ENCODE measurements around the gene C22orf23.
"Not testable (repeated sequence)": the region's sequence is repeated elsewhere in the genome, so short reads cannot be mapped to it uniquely, and the experiment has no call there.

C22orf23 gene

DNA sequence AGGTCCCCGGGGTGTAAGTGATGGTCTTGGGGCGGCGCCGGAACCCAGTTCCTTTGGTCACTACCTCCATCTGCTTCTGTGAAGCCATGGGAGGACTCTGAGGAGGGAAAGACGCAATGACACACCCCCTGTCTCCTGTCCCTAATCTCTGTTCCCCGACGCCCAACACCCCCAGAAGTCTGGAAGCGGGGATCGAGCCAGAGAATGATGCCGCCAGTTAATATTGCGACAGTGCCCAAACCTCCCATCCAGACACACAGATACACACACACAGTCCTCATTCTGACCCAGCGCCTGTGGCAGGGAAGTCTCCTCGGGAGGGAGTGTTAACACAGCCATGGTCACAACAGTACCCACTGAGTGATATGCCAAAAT lies 352 bp downstream of the C22orf23 start:
- H3K9me3 ChIP-seq, result no peaks in the 10 kb centered on the region
- H3K27me3 ChIP-seq (ENCODE audit: low read depth), result no peaks in the 10 kb centered on the region
- peaks cover 22% of the 10 kb centered on the region for H3K36me3 ChIP-seq (replicated peaks)
- peak overlapping the region; percentile 100 for H3K4me3 ChIP-seq
- in situ Hi-C loops (cut with MboI; ENCODE audit: low sequenced_read_pairs), result loop anchor here (10.0 kb wide), 1 partner anchor 138 kb away; no protein-coding TSS in a partner anchor
- DNase-seq (ENCODE audit: low spot score in 2 of 2), result no peak
- H3K4me1 ChIP-seq, result peaks cover 5% of the 10 kb centered on the region

DNA sequence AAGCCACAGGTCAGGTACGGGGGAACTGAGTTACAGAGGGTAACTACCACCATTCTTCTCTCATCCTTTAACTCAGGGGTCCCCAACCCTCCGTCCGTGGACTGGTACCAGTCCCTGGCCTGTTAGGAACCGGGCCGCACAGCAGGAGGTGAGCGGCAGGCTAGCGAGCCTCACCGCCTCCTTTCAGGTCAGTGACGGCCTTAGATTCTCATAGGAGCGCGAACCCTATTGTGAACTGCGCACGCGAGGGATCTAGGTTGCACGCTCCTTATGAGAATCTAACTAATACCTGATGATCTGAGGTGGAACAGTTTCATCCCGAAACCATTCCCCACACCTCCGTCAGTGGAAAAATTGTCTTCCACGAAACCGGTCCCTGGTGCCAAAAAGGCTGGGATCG lies 772 bp downstream of the C22orf23 start:
- not testable (repeated sequence) for H3K27me3 ChIP-seq (ENCODE audit: low read depth); H3K4me1 ChIP-seq; H3K9me3 ChIP-seq; DNase-seq (ENCODE audit: low spot score in 2 of 2)
- Histone ChIP-seq H3K4me3 (peak overlapping the region; percentile 100), H3K36me3 (replicated peaks) (peaks cover 18% of the 10 kb centered on the region)
- in situ Hi-C loops (cut with MboI; ENCODE audit: low sequenced_read_pairs), result loop anchor here (10.0 kb wide), 1 partner anchor 138 kb away; no protein-coding TSS in a partner anchor

DNA sequence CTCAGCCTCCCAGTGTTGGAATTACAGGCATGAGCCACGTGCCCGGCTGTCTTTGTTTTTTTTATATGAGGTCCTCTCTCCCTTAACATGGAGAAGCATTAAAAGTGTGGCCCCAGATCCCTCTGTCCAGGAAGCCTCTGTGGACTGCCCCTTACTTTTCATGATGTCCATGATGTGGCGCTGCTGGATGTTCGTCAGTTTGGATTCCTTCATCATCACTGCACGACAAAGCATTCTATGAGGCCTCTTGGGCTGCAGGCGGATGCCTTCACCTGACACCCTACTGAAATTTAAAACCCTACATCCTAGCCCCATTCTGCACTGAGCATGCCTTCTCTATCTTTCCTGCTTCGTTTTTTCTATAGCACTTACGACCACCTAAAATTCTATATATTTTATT lies 2.1 kb downstream of the C22orf23 start:
- Histone ChIP-seq H3K27me3 (ENCODE audit: low read depth) (no peaks in the 10 kb centered on the region), H3K36me3 (replicated peaks) (peaks cover 8% of the 10 kb centered on the region; the same call in 1 of the 2 replicates), H3K4me3 (no peak overlapping the region), H3K4me1 (peaks cover 5% of the 10 kb centered on the region), H3K9me3 (no peaks in the 10 kb centered on the region)
- in situ Hi-C loops (cut with MboI; ENCODE audit: low sequenced_read_pairs), result loop anchor here (10.0 kb wide), 1 partner anchor 137 kb away; no protein-coding TSS in a partner anchor
- DNase-seq (ENCODE audit: low spot score in 2 of 2), result no peak

DNA sequence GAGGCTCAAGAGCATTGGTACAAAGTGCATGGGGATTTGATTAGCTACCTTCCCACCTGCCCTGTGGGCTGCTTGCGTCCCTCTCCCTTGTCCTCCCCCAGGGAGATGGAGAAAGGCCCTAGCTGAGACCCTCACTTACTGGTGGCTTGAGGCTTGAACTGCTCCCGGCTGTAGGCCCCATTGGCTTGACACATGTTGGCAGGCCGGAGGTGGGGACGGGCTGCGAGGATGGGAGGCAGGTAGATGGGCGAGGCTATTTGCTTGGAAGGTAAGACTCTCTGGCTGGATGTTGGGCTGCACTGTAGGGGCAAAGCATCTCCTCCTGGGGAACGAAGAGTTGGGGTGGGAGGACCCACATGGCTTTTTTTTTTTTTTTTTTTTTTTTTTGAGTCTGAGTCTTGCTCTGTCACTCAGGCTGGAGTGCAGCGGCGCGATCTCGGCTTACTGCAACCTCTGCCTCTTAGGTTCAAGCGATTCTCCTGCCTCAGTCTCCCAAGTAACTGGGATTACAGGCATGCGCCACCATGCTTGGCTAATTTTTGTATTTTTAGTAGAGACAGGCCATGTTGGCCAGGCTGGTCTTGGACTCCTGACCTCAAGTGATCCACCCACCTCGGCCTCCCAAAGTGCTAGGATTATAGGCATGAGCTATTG lies 6.1 kb downstream of the C22orf23 start:
- in situ Hi-C loops (cut with MboI; ENCODE audit: low sequenced_read_pairs), result not testable (repeated sequence)

DNA sequence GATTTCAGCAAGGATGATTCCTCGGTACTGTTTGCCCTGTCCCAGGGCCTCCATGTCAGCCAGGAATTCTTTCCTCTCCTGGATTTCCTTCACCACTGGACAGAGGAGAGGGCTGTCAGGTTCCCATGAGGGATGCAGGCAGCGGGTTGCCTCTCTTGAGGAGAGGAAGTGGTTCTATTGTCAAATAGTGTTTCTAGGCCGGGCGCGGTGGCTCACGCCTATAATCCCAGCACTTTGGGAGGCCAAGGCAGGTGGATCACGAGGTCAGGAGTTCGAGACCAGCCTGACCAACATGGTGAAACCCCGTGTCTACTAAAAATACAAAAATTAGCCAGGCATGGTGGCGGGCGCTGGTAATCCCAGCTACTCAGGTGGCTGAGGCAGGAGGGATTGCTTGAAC lies 9.0 kb downstream of the C22orf23 start:
- H3K4me3 ChIP-seq; in situ Hi-C loops (cut with MboI; ENCODE audit: low sequenced_read_pairs); DNase-seq (ENCODE audit: low spot score in 2 of 2): not testable (repeated sequence)

More for the DNA sequence above, 6.1 kb downstream of the C22orf23 start:
- H3K4me3 ChIP-seq; H3K9me3 ChIP-seq; H3K36me3 ChIP-seq (replicated peaks); H3K4me1 ChIP-seq; DNase-seq (ENCODE audit: low spot score in 2 of 2); H3K27me3 ChIP-seq (ENCODE audit: low read depth): not testable (repeated sequence)

DNA sequence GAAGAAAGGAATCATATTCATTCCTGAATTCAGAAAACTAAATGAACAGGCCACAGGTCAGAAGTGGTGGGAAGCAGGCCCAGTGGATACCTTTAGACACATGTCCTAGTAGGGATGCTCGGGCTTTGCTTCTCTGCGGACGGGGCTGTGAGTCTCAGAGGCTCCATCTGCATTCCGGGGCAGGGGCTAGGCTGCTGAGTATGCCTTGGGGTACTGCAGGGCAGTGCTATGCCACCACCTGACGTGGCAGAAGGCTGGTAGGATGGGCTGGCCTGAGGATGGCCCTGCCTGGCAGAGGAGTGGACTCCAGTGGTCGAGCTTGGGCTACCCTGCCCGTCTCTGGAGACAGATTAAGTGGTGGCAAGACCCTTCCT lies 9.6 kb downstream of the C22orf23 start:
- no peaks in the 10 kb centered on the region for H3K27me3 ChIP-seq (ENCODE audit: low read depth)
- peaks cover 5% of the 10 kb centered on the region for H3K36me3 ChIP-seq (replicated peaks)
- no peaks in the 10 kb centered on the region for H3K4me1 ChIP-seq
- in situ Hi-C loops (cut with MboI; ENCODE audit: low sequenced_read_pairs), result no loop called here
- DNase-seq (ENCODE audit: low spot score in 2 of 2), result no peak
- no peaks in the 10 kb centered on the region for H3K9me3 ChIP-seq
- no peak overlapping the region for H3K4me3 ChIP-seq

More for the DNA sequence above, 9.0 kb downstream of the C22orf23 start:
- H3K9me3 ChIP-seq; H3K4me1 ChIP-seq; H3K36me3 ChIP-seq (replicated peaks); H3K27me3 ChIP-seq (ENCODE audit: low read depth): not testable (repeated sequence)

DNA sequence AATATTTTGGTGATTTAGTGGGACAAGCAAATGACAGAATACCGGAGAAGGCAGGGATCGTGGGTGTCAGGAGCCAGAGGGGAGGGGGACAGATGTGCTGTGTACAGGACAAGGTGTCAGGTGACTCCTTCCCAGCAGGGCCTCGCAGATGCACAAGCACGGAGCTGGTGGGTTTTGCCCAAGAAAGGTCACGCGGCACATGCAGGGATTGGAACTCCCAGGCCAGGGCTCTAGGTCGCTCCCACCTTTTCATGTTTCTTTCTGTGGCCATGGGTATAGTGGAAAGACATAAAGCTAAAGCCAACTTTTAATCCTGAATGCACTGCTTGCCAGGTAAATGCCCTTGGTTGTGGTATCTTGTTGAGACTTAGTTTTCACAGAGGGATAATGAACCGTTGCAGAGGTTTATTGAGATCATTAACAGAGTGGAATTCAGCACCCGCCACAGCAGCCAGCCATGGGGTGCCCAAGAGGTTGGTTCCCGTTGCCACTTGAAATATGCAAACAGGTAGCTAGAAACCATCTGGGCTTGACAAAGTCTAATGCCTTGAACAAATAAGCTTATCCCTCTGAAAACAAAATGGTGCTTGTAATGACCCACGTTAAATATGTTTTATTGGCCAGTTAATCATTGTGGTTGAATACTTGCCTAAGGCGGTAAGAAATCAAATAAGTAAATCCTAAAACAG lies 10.1 kb downstream of the C22orf23 start:
- H3K27me3 ChIP-seq (ENCODE audit: low read depth), result no peaks in the 10 kb centered on the region
- in situ Hi-C loops (cut with MboI; ENCODE audit: low sequenced_read_pairs), result no loop called here
- no peaks in the 10 kb centered on the region for H3K4me1 ChIP-seq
- no peaks in the 10 kb centered on the region for H3K9me3 ChIP-seq
- DNase-seq (ENCODE audit: low spot score in 2 of 2), result peak; percentile 23 to 36
- peaks cover 5% of the 10 kb centered on the region for H3K36me3 ChIP-seq (replicated peaks)
- H3K4me3 ChIP-seq, result no peak overlapping the region

DNA sequence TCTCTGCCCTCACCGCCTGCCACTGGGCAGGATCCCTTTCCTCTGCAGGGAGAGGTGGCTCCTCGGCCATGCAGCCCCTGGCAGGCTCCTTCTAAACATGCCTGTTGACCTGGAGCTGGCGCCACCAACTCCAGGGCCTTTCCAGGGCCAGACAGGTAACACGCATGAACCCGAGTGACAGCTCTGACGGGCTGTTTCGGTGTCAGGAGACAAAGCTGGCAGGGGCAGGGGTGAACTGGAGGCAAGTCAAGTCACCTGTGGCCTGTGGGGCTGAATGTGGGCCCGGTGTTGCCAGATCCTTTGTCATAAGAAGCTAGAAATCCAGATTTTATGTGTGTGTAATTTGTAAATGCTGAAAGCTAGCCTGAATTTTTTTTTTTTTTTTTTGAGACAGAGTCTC lies 11.3 kb downstream of the C22orf23 start:
- H3K36me3 ChIP-seq (replicated peaks), result peaks cover 11% of the 10 kb centered on the region
- no peak overlapping the region for H3K4me3 ChIP-seq
- no peaks in the 10 kb centered on the region for H3K27me3 ChIP-seq (ENCODE audit: low read depth)
- no peaks in the 10 kb centered on the region for H3K4me1 ChIP-seq
- no peaks in the 10 kb centered on the region for H3K9me3 ChIP-seq
- DNase-seq (ENCODE audit: low spot score in 2 of 2), result no peak
- in situ Hi-C loops (cut with MboI; ENCODE audit: low sequenced_read_pairs), result no loop called here

DNA sequence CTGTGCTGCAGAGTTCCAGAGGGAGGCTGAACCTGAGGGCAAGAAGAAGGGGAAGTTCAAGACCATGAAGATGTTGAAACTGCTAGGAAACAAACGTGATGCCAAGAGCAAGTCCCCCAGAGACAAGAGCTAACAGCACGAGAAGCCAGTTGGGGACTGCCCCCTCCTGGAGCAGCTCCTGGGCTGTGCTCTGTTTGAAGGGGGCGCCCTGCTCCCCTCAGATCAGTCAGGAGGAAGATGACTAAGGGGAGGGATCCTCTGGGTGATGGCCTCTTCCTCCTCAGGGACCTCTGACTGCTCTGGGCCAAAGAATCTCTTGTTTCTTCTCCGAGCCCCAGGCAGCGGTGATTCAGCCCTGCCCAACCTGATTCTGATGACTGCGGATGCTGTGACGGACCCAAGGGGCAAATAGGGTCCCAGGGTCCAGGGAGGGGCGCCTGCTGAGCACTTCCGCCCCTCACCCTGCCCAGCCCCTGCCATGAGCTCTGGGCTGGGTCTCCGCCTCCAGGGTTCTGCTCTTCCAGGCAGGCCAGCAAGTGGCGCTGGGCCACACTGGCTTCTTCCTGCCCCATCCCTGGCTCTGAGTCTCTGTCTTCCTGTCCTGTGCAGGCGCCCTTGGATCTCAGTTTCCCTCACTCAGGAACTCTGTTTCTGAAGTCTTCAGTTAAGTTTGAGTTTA lies 12.6 kb downstream of the C22orf23 start:
- no peaks in the 10 kb centered on the region for H3K27me3 ChIP-seq (ENCODE audit: low read depth)
- H3K4me1 ChIP-seq, result no peaks in the 10 kb centered on the region
- in situ Hi-C loops (cut with MboI; ENCODE audit: low sequenced_read_pairs), result no loop called here
- peaks cover 11% of the 10 kb centered on the region for H3K36me3 ChIP-seq (replicated peaks)
- no peak for DNase-seq (ENCODE audit: low spot score in 2 of 2)
- no peaks in the 10 kb centered on the region for H3K9me3 ChIP-seq
- no peak overlapping the region for H3K4me3 ChIP-seq

DNA sequence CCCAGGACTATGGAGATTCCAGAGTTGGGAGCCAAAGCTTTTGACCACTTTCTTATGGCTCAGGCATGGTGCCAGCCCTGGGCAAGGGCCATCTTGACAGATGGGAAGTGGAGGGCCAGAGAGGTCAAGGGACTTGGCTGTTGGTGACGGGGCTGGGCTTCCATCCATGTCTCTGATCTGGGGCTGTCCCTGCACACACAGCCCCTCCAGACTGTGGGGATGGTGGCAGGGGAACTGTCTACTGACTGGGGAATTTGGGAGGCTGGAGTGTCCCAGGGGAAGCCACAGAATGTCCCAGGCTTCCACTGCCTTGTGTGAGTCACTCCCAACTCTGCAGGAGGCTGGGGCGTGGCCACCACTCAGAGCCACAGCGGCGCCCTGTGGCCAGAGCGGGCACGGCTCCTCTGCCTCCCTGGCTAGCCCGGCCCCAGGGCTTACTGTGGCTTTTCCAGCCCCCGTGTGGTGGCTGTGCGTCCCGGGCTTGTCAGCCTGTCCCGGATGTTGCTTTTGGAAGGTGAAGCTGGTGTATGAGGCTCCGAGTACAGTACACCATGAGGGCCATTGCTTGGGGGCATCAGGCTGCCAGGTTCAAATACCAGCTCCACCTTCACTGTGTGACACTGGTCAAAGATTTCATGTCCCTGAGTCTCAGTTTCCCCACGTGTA lies 19.6 kb downstream of the C22orf23 start:
- peaks cover 5% of the 10 kb centered on the region for H3K4me1 ChIP-seq
- peak; percentile 87 to 94 for DNase-seq (ENCODE audit: low spot score in 2 of 2)

DNA sequence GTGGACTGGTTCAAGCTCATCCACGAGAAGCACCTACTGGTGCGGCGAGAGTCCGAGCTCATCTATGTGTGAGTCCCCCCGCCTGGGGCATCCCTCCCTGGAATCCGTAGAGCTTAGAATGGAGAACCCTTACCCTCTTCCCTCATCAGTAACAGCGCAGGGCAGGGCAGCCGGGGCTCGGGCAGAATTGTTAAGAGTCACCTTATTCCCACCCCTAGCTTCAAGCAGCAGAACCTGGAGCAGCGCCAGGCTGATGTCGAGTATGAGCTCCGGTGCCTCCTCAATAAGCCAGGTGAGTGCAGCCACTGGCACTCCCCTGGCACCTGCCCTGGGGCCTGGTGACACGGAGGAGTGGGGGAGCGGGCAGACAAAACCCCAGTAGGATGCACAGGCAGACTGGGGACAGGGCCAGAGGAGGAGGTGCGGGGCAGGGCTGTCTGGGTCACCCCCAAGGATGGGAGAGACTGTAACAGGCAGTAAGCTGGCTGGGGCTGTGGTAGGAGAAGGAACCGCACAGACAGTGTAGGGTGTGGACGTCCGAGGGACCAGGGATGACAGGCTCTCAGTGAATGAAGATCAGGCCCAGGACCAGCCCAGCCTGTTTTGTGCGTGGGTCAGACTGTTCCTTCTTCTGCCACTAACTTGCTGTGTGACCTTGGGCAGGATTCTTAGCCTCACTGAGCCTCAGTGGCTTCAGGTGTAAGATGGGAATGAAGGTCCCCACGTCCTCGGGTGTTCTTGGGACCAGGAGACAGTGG lies 20.4 kb downstream of the C22orf23 start:
- H3K4me3 ChIP-seq, result no peak overlapping the region
- peaks cover 17% of the 10 kb centered on the region for H3K36me3 ChIP-seq (replicated peaks)
- peaks cover 5% of the 10 kb centered on the region for H3K4me1 ChIP-seq
- in situ Hi-C loops (cut with MboI; ENCODE audit: low sequenced_read_pairs), result no loop called here
- DNase-seq (ENCODE audit: low spot score in 2 of 2), result no peak
- no peaks in the 10 kb centered on the region for H3K27me3 ChIP-seq (ENCODE audit: low read depth)
- no peaks in the 10 kb centered on the region for H3K9me3 ChIP-seq

More for the DNA sequence above, 19.6 kb downstream of the C22orf23 start:
- in situ Hi-C loops (cut with MboI; ENCODE audit: low sequenced_read_pairs), result no loop called here
- peaks cover 18% of the 10 kb centered on the region for H3K36me3 ChIP-seq (replicated peaks)
- no peaks in the 10 kb centered on the region for H3K9me3 ChIP-seq
- no peaks in the 10 kb centered on the region for H3K27me3 ChIP-seq (ENCODE audit: low read depth)
- H3K4me3 ChIP-seq, result no peak overlapping the region

DNA sequence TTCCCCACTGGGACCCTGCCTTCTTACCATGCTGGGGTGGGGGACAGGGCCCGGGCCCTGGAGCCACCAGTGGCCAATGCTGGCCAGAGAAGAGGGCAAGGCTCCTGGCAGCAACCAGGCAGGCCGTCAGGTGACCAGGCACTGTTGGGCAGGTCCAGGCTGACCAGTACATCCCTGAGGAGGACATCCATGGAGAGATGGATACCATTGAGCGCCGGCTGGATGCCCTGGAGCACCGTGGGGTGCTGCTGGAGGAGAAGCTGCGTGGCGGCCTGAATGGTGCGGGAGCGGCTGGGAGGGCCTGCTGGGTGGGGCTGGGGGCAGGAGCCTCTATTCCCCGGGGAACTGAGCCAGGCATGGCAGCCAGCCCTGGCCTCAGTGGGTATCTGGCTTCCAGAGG lies 21.0 kb downstream of the C22orf23 start:
- Histone ChIP-seq H3K27me3 (ENCODE audit: low read depth) (no peaks in the 10 kb centered on the region), H3K4me1 (peaks cover 5% of the 10 kb centered on the region), H3K36me3 (replicated peaks) (peaks cover 14% of the 10 kb centered on the region), H3K4me3 (no peak overlapping the region), H3K9me3 (no peaks in the 10 kb centered on the region)
- in situ Hi-C loops (cut with MboI; ENCODE audit: low sequenced_read_pairs), result no loop called here
- no peak for DNase-seq (ENCODE audit: low spot score in 2 of 2)

DNA sequence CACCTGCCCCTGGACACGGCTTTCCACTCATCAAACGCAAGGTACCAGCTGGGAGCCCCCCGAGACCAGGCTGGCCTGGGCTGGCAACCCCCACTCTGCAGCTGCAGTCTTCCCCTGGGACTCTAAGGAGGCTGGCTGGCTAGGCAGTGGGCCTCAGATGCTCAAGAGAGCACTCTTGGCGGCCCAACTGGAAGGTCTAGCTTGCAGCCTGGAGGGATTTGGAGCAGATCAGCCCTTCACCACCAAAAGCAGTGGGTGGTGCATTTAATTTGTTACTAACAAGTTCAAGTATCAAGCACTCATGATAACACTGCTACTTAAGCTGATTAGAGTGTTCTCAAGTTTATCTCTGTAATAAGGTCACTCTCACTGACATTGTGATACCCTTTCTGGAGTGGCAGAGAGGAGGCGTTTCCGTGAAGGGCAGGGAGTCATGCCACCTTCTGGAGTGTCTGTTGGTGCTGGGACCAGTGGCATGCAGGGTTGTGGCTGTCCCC lies 21.5 kb downstream of the C22orf23 start:
- no peak for DNase-seq (ENCODE audit: low spot score in 2 of 2)
- Histone ChIP-seq H3K36me3 (replicated peaks) (peaks cover 14% of the 10 kb centered on the region), H3K4me3 (no peak overlapping the region), H3K9me3 (no peaks in the 10 kb centered on the region), H3K4me1 (peaks cover 5% of the 10 kb centered on the region), H3K27me3 (ENCODE audit: low read depth) (no peaks in the 10 kb centered on the region)
- in situ Hi-C loops (cut with MboI; ENCODE audit: low sequenced_read_pairs), result no loop called here

All from HAP-1 (cell line).